Fibroblast of pulmonary artery (primary cell): ENCODE data around the gene SNX14.
"Not testable (repeated sequence)": the region's sequence is repeated elsewhere in the genome, so short reads cannot be mapped to it uniquely, and the experiment has no call there.

Experiments
- DNase-seq: peaks from one replicate; pipeline ENCODE4 v3.0.0-alpha.2; 2010; ENCODE audit warnings: low read depth
- H3K4me3 ChIP-seq: replicated peaks from 2 replicates; pipeline ENCODE4 v1.5.1; 2011; ENCODE audit warnings: low read depth, mild to moderate bottlenecking, control low read depth, low read length, moderate library complexity
- CTCF ChIP-seq: IDR thresholded peaks from 2 replicates; pipeline ENCODE4 v1.5.1; 2011; ENCODE audit warnings: mild to moderate bottlenecking, control low read depth, low read length, inconsistent platforms; ENCODE audit errors: missing control alignments

Gene SNX14

GRCh38 chr6:85637579-85637978, 43.9 kb upstream of the SNX14 start:
- H3K4me3 ChIP-seq: no peak overlapping the region
- no peak for TF ChIP-seq CTCF
- DNase-seq: no peak

- DNase-seq: no peak
- no peak overlapping the region for H3K4me3 ChIP-seq
- TF ChIP-seq CTCF: no peak
Observed at GRCh38 chr6:85632164-85632942, 38.7 kb upstream of the SNX14 start.

GRCh38 chr6:85631117-85631516, 37.5 kb upstream of the SNX14 start:
- not testable (repeated sequence) for DNase-seq, H3K4me3 ChIP-seq

- H3K4me3 ChIP-seq: no peak overlapping the region
- no peak for DNase-seq
- TF ChIP-seq CTCF: no peak
Observed at GRCh38 chr6:85628353-85628752, 34.7 kb upstream of the SNX14 start.

GRCh38 chr6:85620308-85620707, 26.6 kb upstream of the SNX14 start:
- DNase-seq: peak; percentile 10
- TF ChIP-seq CTCF: no peak
- H3K4me3 ChIP-seq: no peak overlapping the region

GRCh38 chr6:85614780-85615179, 21.1 kb upstream of the SNX14 start:
- DNase-seq: no peak
- TF ChIP-seq CTCF: no peak
- no peak overlapping the region for H3K4me3 ChIP-seq

- no peak for DNase-seq
- TF ChIP-seq CTCF: no peak
Observed at GRCh38 chr6:85612690-85613474, 19.2 kb upstream of the SNX14 start.

More at GRCh38 chr6:85612690-85613474, 19.2 kb upstream of the SNX14 start:
- H3K4me3 ChIP-seq: no peak overlapping the region
